A549 treated with Hydrocortisone at 1 μM for 4 hours (cell line): Measurements from ENCODE around the gene SMIM34. TPM values are rescaled to one million over a fixed set of nuclear protein-coding genes. Genes with fewer than 3 reads are reported as not detected.

Source experiments
- total RNA-seq: library from RNA; stranded (reverse); fragments of 200-300 nt; extraction: Qiagen RNA extraction; gene quantifications from 5 replicates; pipeline ENCODE4 v1.2.3, GENCODE V29; 2022

The SMIM34 gene, protein sequence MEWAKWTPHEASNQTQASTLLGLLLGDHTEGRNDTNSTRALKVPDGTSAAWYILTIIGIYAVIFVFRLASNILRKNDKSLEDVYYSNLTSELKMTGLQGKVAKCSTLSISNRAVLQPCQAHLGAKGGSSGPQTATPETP
- not detected in 5 replicates for total RNA-seq

DNA sequence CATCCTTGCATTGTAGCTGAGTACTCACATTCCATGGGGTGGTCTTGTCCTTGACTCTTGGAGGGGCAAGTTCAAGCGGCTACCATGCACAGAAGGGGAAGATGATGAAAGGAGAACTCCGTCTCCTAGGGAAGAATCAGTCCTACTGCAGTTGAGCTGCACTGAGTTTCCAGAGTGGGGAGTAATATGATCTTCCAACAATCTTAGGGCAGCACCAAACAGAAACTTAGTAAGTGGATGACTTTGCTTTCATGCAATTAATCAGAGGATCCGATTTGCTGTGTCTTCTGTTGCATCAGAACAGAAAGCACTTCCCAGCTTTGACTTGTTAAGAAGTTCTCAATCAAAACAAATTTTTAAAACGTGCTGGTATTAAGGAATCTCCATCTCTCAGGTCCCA, at the start of gene SMIM34:
SMIM34 (minus strand) TSS at position 147 of the 400 bp plus-strand sequence; CDS start at position 35, 112 bp downstream.

DNA sequence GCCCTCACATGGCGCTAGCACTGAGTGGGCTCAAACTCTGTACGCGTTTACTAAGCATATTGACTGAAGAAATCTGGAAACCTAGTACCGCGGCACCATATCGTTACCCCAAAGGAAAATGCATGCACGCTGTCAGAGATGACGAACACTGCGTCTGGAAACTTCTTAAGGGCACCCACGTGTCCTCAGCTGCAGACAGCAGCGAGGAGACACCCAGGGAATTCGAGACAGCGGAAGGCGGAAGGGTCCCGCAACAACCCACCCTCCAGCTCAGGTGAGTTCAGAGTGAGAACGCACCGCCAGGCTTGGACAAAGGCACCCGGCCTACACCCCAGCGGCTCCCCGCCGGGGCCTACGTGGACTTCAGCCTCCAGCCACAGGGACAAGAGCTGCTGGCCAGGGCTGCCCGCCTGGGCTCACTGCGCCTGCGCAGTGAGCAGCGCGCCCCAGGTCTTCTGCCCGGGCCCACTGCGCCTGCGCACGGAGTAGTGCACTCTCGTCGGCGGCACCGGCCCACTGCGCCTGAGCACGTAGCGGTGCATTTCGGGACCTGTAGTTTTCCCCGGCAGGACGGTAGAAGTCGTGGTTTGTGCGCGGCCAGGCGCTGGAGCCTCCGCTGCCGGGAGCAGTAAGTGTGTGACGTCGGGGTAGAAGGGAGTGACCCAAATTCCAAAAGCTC, 48.7 kb downstream of the SMIM34 start, which contains the start of gene SMIM11:
SMIM11 (plus strand) TSS at position 568 of the 679 bp plus-strand sequence. CDS start 3,998 bp downstream, outside the sequence.

Other genes starting within 250 kb of the SMIM34 start
- gene KCNE2, start 59.9 kb downstream of the SMIM34 start, total RNA-seq: not detected in 5 replicates
- 1.2 to 20.8 TPM (median 10.1 TPM) in 5 replicates for gene SMIM11, start 48.4 kb downstream of the SMIM34 start, total RNA-seq
- gene KCNE1, start 88.3 kb upstream of the SMIM34 start, total RNA-seq: not detected in 5 replicates
- 13.4 to 14.8 TPM (median 14.6 TPM) in 5 replicates for gene RCAN1, start 191.2 kb upstream of the SMIM34 start, total RNA-seq
- 0.03 to 0.10 TPM (median 0.08 TPM) in 5 replicates for gene CLIC6, start 245.0 kb upstream of the SMIM34 start, total RNA-seq